ENCODE measurements around the gene EHMT2. TPM values are rescaled to one million over a fixed set of nuclear protein-coding genes. Genes with fewer than 3 reads are reported as not detected.

Gene EHMT2
- total and polyA plus RNA-seq, 2 of the 4 experiments (the other 2 are of a cell fraction) = 38.0 to 51.2 TPM

DNA sequence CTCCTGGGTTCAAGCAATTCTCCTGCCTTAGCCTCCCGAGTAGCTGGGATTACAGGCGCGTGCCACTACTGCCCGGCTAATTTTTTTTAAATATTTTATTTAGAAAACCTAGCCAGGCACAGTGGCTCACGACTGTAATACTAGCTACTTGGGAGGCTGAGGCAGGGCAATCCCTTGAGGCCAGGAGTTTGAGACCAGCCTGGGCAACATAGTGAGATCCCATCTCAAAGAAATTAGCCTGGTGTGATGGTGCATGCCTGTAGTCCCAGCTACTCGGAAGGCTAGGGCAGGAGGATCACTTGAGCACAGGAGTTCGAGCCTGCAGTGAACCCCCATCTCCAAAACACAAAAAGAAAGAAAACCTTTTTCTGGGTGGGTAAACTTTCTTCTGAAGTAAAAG lies 21.1 kb downstream of the EHMT2 start:
- no peak overlapping the region for H2BK5ac ChIP-seq (ENCODE audit: low read depth, low read length, poor library complexity, severe bottlenecking)
- H4K5ac ChIP-seq (ENCODE audit: low read depth, low read length) = no peak overlapping the region
- H3K27me3 ChIP-seq (ENCODE audit: control insufficient read depth, insufficient read depth, low read length) = no peaks in the 10 kb centered on the region
- no peak overlapping the region for H3K4ac ChIP-seq (ENCODE audit: low read depth, low read length)
- dilution Hi-C loops (cut with HindIII; ENCODE audit: low sequenced_read_pairs, unreplicated experiment) = no loop called here
- H3K56ac ChIP-seq (ENCODE audit: extremely low read depth, insufficient read depth, low read length) = no peak overlapping the region
- H3K4me1 ChIP-seq (ENCODE audit: control insufficient read depth, insufficient read depth, low read length) = peaks cover 10% of the 10 kb centered on the region
- ATAC-seq (ENCODE audit: low read depth) (no peak), DNase-seq (no peak)
- H4K91ac ChIP-seq (ENCODE audit: insufficient read depth, low read depth, low read length) = no peak overlapping the region
- ChIA-PET CTCF (interaction anchor here (1.2 kb wide), 1 partner anchor 14 kb away, joined by 7 read pairs; no protein-coding TSS in a partner anchor), POLR2A (ENCODE audit: unreplicated experiment) (interaction anchor here (0.6 to 0.7 kb wide), 2 partner anchors 22 to 25 kb away, joined by 3 to 4 read pairs; no protein-coding TSS in a partner anchor)
- H3K18ac ChIP-seq (ENCODE audit: low read depth, low read length) = no peak overlapping the region
- no peak overlapping the region for H2AFZ ChIP-seq (replicated peaks; ENCODE audit: low read length, poor library complexity)
- no peak overlapping the region for H3K14ac ChIP-seq (replicated peaks; ENCODE audit: low read depth, low read length)
- no peak overlapping the region for H4K8ac ChIP-seq (ENCODE audit: low read depth in 2 of 2, low read length in 2 of 2)
- no peak overlapping the region for H2BK20ac ChIP-seq (ENCODE audit: low read depth, low read length)
- no peak overlapping the region for H3K27ac ChIP-seq (ENCODE audit: insufficient read depth, low read length)
- in situ Hi-C loops (cut with MboI; ENCODE audit: low sequenced_read_pairs) = no loop called here
- H3K79me1 ChIP-seq (ENCODE audit: low read depth in 1 of 2, low read length in 2 of 2) = no peaks in the 10 kb centered on the region
- no peaks in the 10 kb centered on the region for H3K9me1 ChIP-seq (ENCODE audit: insufficient read depth, low read length)
- H3K23ac ChIP-seq (ENCODE audit: low read depth, low read length) = no peak overlapping the region
- H3K36me3 ChIP-seq (ENCODE audit: control insufficient read depth, insufficient read depth, low read length) = peaks cover 19% of the 10 kb centered on the region
- intact Hi-C loops (cut with micrococcal nuclease) = no loop called here
- no peaks in the 10 kb centered on the region for H3K9me3 ChIP-seq (ENCODE audit: control insufficient read depth, insufficient read depth, low read length)
- H3K9ac ChIP-seq (ENCODE audit: low read depth, low read length) = no peak overlapping the region
- no peak overlapping the region for H3K4me3 ChIP-seq (ENCODE audit: insufficient read depth, low read depth, low read length)
- H2BK120ac ChIP-seq (ENCODE audit: low read depth, low read length) = no peak overlapping the region
- H2AK9ac ChIP-seq (replicated peaks; ENCODE audit: low read depth, low read length, poor library complexity) = no peak overlapping the region
- H3K4me2 ChIP-seq (ENCODE audit: low read depth, low read length) = no peak overlapping the region
- no peak overlapping the region for H2AK5ac ChIP-seq (ENCODE audit: low read depth, low read length)
- WGBS, 2 experiments (ENCODE audit: extremely low coverage in 2 of 2, insufficient read length in 1 of 2) = no CpG with 5 or more reads among the region's 7 CpGs
- no peak overlapping the region for H2BK15ac ChIP-seq (ENCODE audit: low read depth, low read length)
- TF ChIP-seq, protein P1, sequence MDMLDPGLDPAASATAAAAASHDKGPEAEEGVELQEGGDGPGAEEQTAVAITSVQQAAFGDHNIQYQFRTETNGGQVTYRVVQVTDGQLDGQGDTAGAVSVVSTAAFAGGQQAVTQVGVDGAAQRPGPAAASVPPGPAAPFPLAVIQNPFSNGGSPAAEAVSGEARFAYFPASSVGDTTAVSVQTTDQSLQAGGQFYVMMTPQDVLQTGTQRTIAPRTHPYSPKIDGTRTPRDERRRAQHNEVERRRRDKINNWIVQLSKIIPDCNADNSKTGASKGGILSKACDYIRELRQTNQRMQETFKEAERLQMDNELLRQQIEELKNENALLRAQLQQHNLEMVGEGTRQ (IDR thresholded peaks at IDR 0.05; ENCODE audit: low read depth, low read length) = no peak
- TF ChIP-seq MAZ (IDR thresholded peaks at IDR 0.05; ENCODE audit: borderline replicate concordance, low read depth, low read length) (no peak), SMC3 (IDR thresholded peaks at IDR 0.05; ENCODE audit: low read depth, low read length) (no peak), POLR2A (IDR thresholded peaks at IDR 0.05; ENCODE audit: low read depth, low read length) (no peak), NFE2L2 (IDR thresholded peaks at IDR 0.05; ENCODE audit: low read depth, low read length) (no peak), CHD1 (IDR thresholded peaks at IDR 0.05; ENCODE audit: low read depth, low read length) (no peak), FOS (IDR thresholded peaks at IDR 0.05; ENCODE audit: low read depth, low read length) (no peak), RCOR1 (IDR thresholded peaks at IDR 0.05; ENCODE audit: insufficient replicate concordance, low read length) (no peak), RAD21 (IDR thresholded peaks at IDR 0.05; ENCODE audit: low read length) (no peak), CEBPB (IDR thresholded peaks at IDR 0.05; ENCODE audit: low read depth, low read length) (no peak), BHLHE40 (IDR thresholded peaks at IDR 0.05; ENCODE audit: low read depth, low read length) (no peak)
- TF ChIP-seq, protein P2, sequence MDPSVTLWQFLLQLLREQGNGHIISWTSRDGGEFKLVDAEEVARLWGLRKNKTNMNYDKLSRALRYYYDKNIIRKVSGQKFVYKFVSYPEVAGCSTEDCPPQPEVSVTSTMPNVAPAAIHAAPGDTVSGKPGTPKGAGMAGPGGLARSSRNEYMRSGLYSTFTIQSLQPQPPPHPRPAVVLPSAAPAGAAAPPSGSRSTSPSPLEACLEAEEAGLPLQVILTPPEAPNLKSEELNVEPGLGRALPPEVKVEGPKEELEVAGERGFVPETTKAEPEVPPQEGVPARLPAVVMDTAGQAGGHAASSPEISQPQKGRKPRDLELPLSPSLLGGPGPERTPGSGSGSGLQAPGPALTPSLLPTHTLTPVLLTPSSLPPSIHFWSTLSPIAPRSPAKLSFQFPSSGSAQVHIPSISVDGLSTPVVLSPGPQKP (IDR thresholded peaks at IDR 0.05; ENCODE audit: borderline replicate concordance, low read depth, low read length) = no peak
- BruUV-seq (replicated peaks) = no TSS peak
- H4K20me1 ChIP-seq (ENCODE audit: insufficient read depth, low read length) = no peaks in the 10 kb centered on the region
